ENCODE measurements around the gene TSSK2.
"Not testable (repeated sequence)": the region's sequence is repeated elsewhere in the genome, so short reads cannot be mapped to it uniquely, and the experiment has no call there.

The TSSK2 gene

GRCh38 chr22:19146215-19146968 lies 15.3 kb downstream of the TSSK2 start:
- DNase-seq, result no peak

- DNase-seq, result no peak
These were observed 16.2 kb downstream of the TSSK2 start for GRCh38 chr22:19147195-19147780.

GRCh38 chr22:19148417-19149046 lies 17.4 kb downstream of the TSSK2 start:
- no peak for DNase-seq

- DNase-seq, result no peak
These were observed 18.2 kb downstream of the TSSK2 start for GRCh38 chr22:19149047-19149883.

- no peak for DNase-seq
These were observed 18.9 kb downstream of the TSSK2 start, which contains the start of gene GSC2 for GRCh38 chr22:19149991-19150390. Gene GSC2 (minus strand): TSS chr22:19150292. CDS start chr22:19150283, 9 bp downstream.

- no peak for DNase-seq
These were observed 19.6 kb downstream of the TSSK2 start for GRCh38 chr22:19150482-19151328.

GRCh38 chr22:19151329-19152191 lies 20.5 kb downstream of the TSSK2 start:
- no peak for DNase-seq

GRCh38 chr22:19152942-19153883 lies 22.1 kb downstream of the TSSK2 start:
- DNase-seq, result no peak

- DNase-seq, result not testable (repeated sequence)
These were observed 25.0 kb downstream of the TSSK2 start for GRCh38 chr22:19156109-19156508.

- not testable (repeated sequence) for DNase-seq
These were observed 27.5 kb downstream of the TSSK2 start for GRCh38 chr22:19158649-19159048.

GRCh38 chr22:19164425-19164824 lies 33.3 kb downstream of the TSSK2 start:
- DNase-seq, result no peak

GRCh38 chr22:19166421-19166820 lies 35.3 kb downstream of the TSSK2 start:
- no peak for DNase-seq

GRCh38 chr22:19167106-19167869 lies 36.2 kb downstream of the TSSK2 start:
- no peak for DNase-seq

- DNase-seq, result no peak
These were observed 37.2 kb downstream of the TSSK2 start for GRCh38 chr22:19168088-19168890.

- no peak for DNase-seq
These were observed 38.2 kb downstream of the TSSK2 start for GRCh38 chr22:19169002-19169946.

- DNase-seq, result no peak
These were observed 38.8 kb downstream of the TSSK2 start for GRCh38 chr22:19169947-19170318.
